Measurements from ENCODE around the gene PRR5L.

DNA sequence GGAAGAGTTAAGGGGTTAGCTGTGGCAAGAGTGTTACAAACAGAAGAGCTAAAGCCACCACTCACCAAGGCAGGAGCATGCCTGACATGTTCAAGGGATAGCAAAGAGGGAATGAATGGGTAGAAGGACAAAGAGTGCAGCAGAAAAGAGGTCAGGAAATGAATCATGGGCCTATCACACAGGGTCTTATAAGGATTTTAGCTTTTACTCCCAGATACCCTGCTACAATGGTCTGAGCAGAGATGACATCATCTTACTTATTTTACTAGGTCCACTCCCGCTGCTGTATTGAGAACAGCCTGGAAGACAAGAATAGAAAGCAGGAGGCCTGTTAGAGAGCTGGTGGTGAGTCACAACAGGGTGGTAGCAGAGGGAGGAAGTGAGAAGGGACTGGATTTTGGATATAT, 204.2 kb downstream of the PRR5L start:
- TF ChIP-seq, protein P1, sequence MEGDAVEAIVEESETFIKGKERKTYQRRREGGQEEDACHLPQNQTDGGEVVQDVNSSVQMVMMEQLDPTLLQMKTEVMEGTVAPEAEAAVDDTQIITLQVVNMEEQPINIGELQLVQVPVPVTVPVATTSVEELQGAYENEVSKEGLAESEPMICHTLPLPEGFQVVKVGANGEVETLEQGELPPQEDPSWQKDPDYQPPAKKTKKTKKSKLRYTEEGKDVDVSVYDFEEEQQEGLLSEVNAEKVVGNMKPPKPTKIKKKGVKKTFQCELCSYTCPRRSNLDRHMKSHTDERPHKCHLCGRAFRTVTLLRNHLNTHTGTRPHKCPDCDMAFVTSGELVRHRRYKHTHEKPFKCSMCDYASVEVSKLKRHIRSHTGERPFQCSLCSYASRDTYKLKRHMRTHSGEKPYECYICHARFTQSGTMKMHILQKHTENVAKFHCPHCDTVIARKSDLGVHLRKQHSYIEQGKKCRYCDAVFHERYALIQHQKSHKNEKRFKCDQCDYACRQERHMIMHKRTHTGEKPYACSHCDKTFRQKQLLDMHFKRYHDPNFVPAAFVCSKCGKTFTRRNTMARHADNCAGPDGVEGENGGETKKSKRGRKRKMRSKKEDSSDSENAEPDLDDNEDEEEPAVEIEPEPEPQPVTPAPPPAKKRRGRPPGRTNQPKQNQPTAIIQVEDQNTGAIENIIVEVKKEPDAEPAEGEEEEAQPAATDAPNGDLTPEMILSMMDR (IDR thresholded peaks at IDR 0.05) = no peak
- no peak for TF ChIP-seq POLR2A (IDR thresholded peaks at IDR 0.05)
